Islet precursor cell (in vitro differentiated cells): ENCODE results near the gene CCDC73.
"Not testable (repeated sequence)": the region's sequence is repeated elsewhere in the genome, so short reads cannot be mapped to it uniquely, and the experiment has no call there.

Experiments used
- DNase-seq: peaks from one replicate; pipeline ENCODE4 v3.0.0-alpha.2; 2018

Gene CCDC73

GRCh38 chr11:32792948-32793475, 1.4 kb downstream of the CCDC73 start:
- no peak for DNase-seq

- no peak for DNase-seq
Measured at GRCh38 chr11:32792111-32792947, 2.1 kb downstream of the CCDC73 start.

GRCh38 chr11:32790916-32791315, 3.5 kb downstream of the CCDC73 start:
- DNase-seq: no peak

- no peak for DNase-seq
Measured at GRCh38 chr11:32786811-32787210, 7.7 kb downstream of the CCDC73 start.

- no peak for DNase-seq
Measured at GRCh38 chr11:32785262-32785661, 9.2 kb downstream of the CCDC73 start.

GRCh38 chr11:32781721-32782120, 12.7 kb downstream of the CCDC73 start:
- DNase-seq: no peak

- DNase-seq: not testable (repeated sequence)
Measured at GRCh38 chr11:32780839-32781238, 13.6 kb downstream of the CCDC73 start.

- DNase-seq: no peak
Measured at GRCh38 chr11:32779136-32779535, 15.3 kb downstream of the CCDC73 start.

- no peak for DNase-seq
Measured at GRCh38 chr11:32775908-32776307, 18.6 kb downstream of the CCDC73 start.

- DNase-seq: no peak
Measured at GRCh38 chr11:32774081-32774480, 20.4 kb downstream of the CCDC73 start.

- no peak for DNase-seq
Measured at GRCh38 chr11:32772731-32773130, 21.7 kb downstream of the CCDC73 start.

GRCh38 chr11:32761774-32762173, 32.7 kb downstream of the CCDC73 start:
- not testable (repeated sequence) for DNase-seq

GRCh38 chr11:32758291-32758690, 36.2 kb downstream of the CCDC73 start:
- no peak for DNase-seq

GRCh38 chr11:32753181-32753580, 41.3 kb downstream of the CCDC73 start:
- DNase-seq: not testable (repeated sequence)

GRCh38 chr11:32752001-32752400, 42.5 kb downstream of the CCDC73 start:
- DNase-seq: no peak

GRCh38 chr11:32751381-32751780, 43.1 kb downstream of the CCDC73 start:
- no peak for DNase-seq

GRCh38 chr11:32729976-32730375, 64.5 kb downstream of the CCDC73 start:
- DNase-seq: no peak

GRCh38 chr11:32723332-32723731, 71.1 kb downstream of the CCDC73 start:
- DNase-seq: no peak

- DNase-seq: no peak
Measured at GRCh38 chr11:32722255-32722654, 72.2 kb downstream of the CCDC73 start.

GRCh38 chr11:32713496-32713895, 81.0 kb downstream of the CCDC73 start:
- DNase-seq: no peak

- DNase-seq: not testable (repeated sequence)
Measured at GRCh38 chr11:32708978-32709377, 85.5 kb downstream of the CCDC73 start.

- no peak for DNase-seq
Measured at GRCh38 chr11:32706985-32707741, 87.3 kb downstream of the CCDC73 start.

- no peak for DNase-seq
Measured at GRCh38 chr11:32705309-32706033, 89.0 kb downstream of the CCDC73 start.
